Esophagus mucosa (tissue), 1 donor: ENCODE results near the gene OSTF1. TPM values are rescaled to one million over a fixed set of nuclear protein-coding genes. Genes with fewer than 3 reads are reported as not detected.

Source experiments
- ATAC-seq: fragments of 200-7000 bp; cut with Tn5 transposase; one replicate; pipeline ENCODE4 v1.9.1; 2020
- total RNA-seq: library from RNA; stranded (reverse); gene quantifications from one replicate; pipeline ENCODE4 v1.2.4, GENCODE V29; 2023
- donor health status: DM: yes; HTN: yes; CAD: no.

OSTF1 gene
- total RNA-seq, 1 donor from 2014 or later: 114 TPM

GRCh38 chr9:75085640-75086039 is 2.7 kb upstream of the OSTF1 start:
- peak; percentile 58 for ATAC-seq

GRCh38 chr9:75086541-75087288 is 1.6 kb upstream of the OSTF1 start:
- ATAC-seq: no peak

GRCh38 chr9:75087289-75087823 is 958 bp upstream of the OSTF1 start:
- no peak for ATAC-seq

- ATAC-seq: peak; percentile 62
Observed at GRCh38 chr9:75088646-75089372, 495 bp downstream of the OSTF1 start.

GRCh38 chr9:75089373-75089766 is 1.1 kb downstream of the OSTF1 start:
- ATAC-seq: no peak

GRCh38 chr9:75090579-75090978 is 2.3 kb downstream of the OSTF1 start:
- no peak for ATAC-seq

- no peak for ATAC-seq
Observed at GRCh38 chr9:75092766-75093165, 4.5 kb downstream of the OSTF1 start.

- ATAC-seq: no peak
Observed at GRCh38 chr9:75096796-75097195, 8.5 kb downstream of the OSTF1 start.

GRCh38 chr9:75101004-75101588 is 12.8 kb downstream of the OSTF1 start:
- peak; percentile 35 for ATAC-seq

- ATAC-seq: no peak
Observed at GRCh38 chr9:75102177-75102790, 14.0 kb downstream of the OSTF1 start.

- ATAC-seq: no peak
Observed at GRCh38 chr9:75104607-75105006, 16.3 kb downstream of the OSTF1 start.

GRCh38 chr9:75105019-75105540 is 16.8 kb downstream of the OSTF1 start:
- no peak for ATAC-seq

GRCh38 chr9:75105841-75106240 is 17.5 kb downstream of the OSTF1 start:
- no peak for ATAC-seq

- ATAC-seq: no peak
Observed at GRCh38 chr9:75106857-75107256, 18.5 kb downstream of the OSTF1 start.

GRCh38 chr9:75108571-75108970 is 20.3 kb downstream of the OSTF1 start:
- peak; percentile 30 for ATAC-seq

- peak; percentile 13 for ATAC-seq
Observed at GRCh38 chr9:75109210-75109839, 21.0 kb downstream of the OSTF1 start.

- peak; percentile 99 for ATAC-seq
Observed at GRCh38 chr9:75111019-75111622, 22.8 kb downstream of the OSTF1 start.

- ATAC-seq: no peak
Observed at GRCh38 chr9:75112789-75113188, 24.5 kb downstream of the OSTF1 start.

GRCh38 chr9:75116306-75116705 is 28.0 kb downstream of the OSTF1 start:
- no peak for ATAC-seq

- ATAC-seq: no peak
Observed at GRCh38 chr9:75117564-75117963, 29.2 kb downstream of the OSTF1 start.

- peak; percentile 54 for ATAC-seq
Observed at GRCh38 chr9:75120686-75121085, 32.4 kb downstream of the OSTF1 start.
